H9 (cell line): Measurements from ENCODE around the gene GRHPR. TPM values are rescaled to one million over a fixed set of nuclear protein-coding genes. Genes with fewer than 3 reads are reported as not detected.
A peak's percentile ranks its signal among the peaks of the same experiment; 100 is the strongest.

Experiments used
- DNase-seq: peaks from one replicate; pipeline ENCODE4 v3.0.0-alpha.2; 2017
- H2AFZ ChIP-seq: one replicate; pipeline ENCODE4 v1.6.1; 2013; ENCODE audit warnings: mild to moderate bottlenecking, low read length, control low read depth, moderate library complexity
- H2AK5ac ChIP-seq: 2 replicates; pipeline ENCODE4 v1.6.1; 2013; ENCODE audit warnings: low read length, control low read depth, mixed read lengths; ENCODE audit not compliant: insufficient read length
- H2BK120ac ChIP-seq: one replicate; pipeline ENCODE4 v1.6.1; 2013; ENCODE audit warnings: low read depth, mild to moderate bottlenecking, low read length, control low read depth, inconsistent platforms; ENCODE audit not compliant: poor library complexity, severe bottlenecking
- H2BK12ac ChIP-seq: 2 replicates; pipeline ENCODE4 v1.6.1; 2013; ENCODE audit warnings: low read length, control low read depth, mixed read lengths, low read depth; ENCODE audit not compliant: insufficient read length
- H2BK15ac ChIP-seq: 2 replicates; pipeline ENCODE4 v1.6.1; 2013; ENCODE audit warnings: low read depth, low read length, control low read depth
- H2BK20ac ChIP-seq: one replicate; pipeline ENCODE4 v1.6.1; 2013; ENCODE audit warnings: low read depth, mild to moderate bottlenecking, low read length, control low read depth, inconsistent platforms; ENCODE audit not compliant: poor library complexity, severe bottlenecking
- H2BK5ac ChIP-seq: 2 replicates; pipeline ENCODE4 v1.6.1; 2013; ENCODE audit warnings: low read length, control low read depth, mixed read lengths; ENCODE audit not compliant: insufficient read length
- H3K14ac ChIP-seq: 2 replicates; pipeline ENCODE4 v1.6.1; 2013; ENCODE audit warnings: low read length, control low read depth; ENCODE audit not compliant: insufficient read depth
- H3K18ac ChIP-seq: 2 replicates; pipeline ENCODE4 v1.6.1; 2013; ENCODE audit warnings: low read depth, mild to moderate bottlenecking, mixed read lengths, low read length, control low read depth; ENCODE audit not compliant: insufficient read length
- H3K23ac ChIP-seq: 2 replicates; pipeline ENCODE4 v1.6.1; 2013; ENCODE audit warnings: low read length, control low read depth, mixed read lengths, low read depth; ENCODE audit not compliant: insufficient read length
- H3K23me2 ChIP-seq: 2 replicates; pipeline ENCODE4 v1.6.1; 2013; ENCODE audit warnings: low read depth, mild to moderate bottlenecking, mixed read lengths, low read length, control low read depth; ENCODE audit not compliant: insufficient read length, poor library complexity, severe bottlenecking
- H3K27ac ChIP-seq: 2 replicates; pipeline ENCODE4 v1.5.1; 2013; ENCODE audit warnings: low read length, control low read depth, mixed read lengths, low read depth; ENCODE audit not compliant: insufficient read length
- H3K27me3 ChIP-seq: 2 replicates; pipeline ENCODE4 v1.6.1; 2013; ENCODE audit warnings: low read length, control low read depth, inconsistent platforms; ENCODE audit not compliant: insufficient read depth
- H3K4ac ChIP-seq: 2 replicates; pipeline ENCODE4 v1.6.1; 2013; ENCODE audit warnings: low read depth, mild to moderate bottlenecking, control low read depth, inconsistent platforms, low read length, moderate library complexity
- H3K4me1 ChIP-seq: 2 replicates; pipeline ENCODE4 v1.6.1; 2013; ENCODE audit warnings: low read length, control low read depth, inconsistent platforms; ENCODE audit not compliant: insufficient read depth
- H3K4me2 ChIP-seq: 2 replicates; pipeline ENCODE4 v1.6.1; 2013; ENCODE audit warnings: low read length, control low read depth, mixed read lengths; ENCODE audit not compliant: insufficient read length, insufficient read depth
- H3K56ac ChIP-seq: 2 replicates; pipeline ENCODE4 v1.6.1; 2013; ENCODE audit warnings: low read depth, mild to moderate bottlenecking, mixed read lengths, low read length, control low read depth; ENCODE audit not compliant: insufficient read length
- H3K79me1 ChIP-seq: 2 replicates; pipeline ENCODE4 v1.6.1; 2013; ENCODE audit warnings: low read depth, mild to moderate bottlenecking, moderate library complexity, low read length, control low read depth, inconsistent platforms; ENCODE audit not compliant: insufficient read depth, poor library complexity, severe bottlenecking
- H3K79me2 ChIP-seq: 2 replicates; pipeline ENCODE4 v1.6.1; 2013; ENCODE audit warnings: low read length, control low read depth, inconsistent platforms; ENCODE audit not compliant: insufficient read depth
- H3K9ac ChIP-seq: 2 replicates; pipeline ENCODE4 v1.6.1; 2013; ENCODE audit warnings: low read length, control low read depth, mixed read lengths; ENCODE audit not compliant: insufficient read length; ENCODE audit errors: extremely low read depth
- H3K9me3 ChIP-seq: one replicate; pipeline ENCODE4 v1.6.1; 2013; ENCODE audit warnings: low read depth, low read length, inconsistent platforms; ENCODE audit not compliant: control insufficient read depth
- H3T11ph ChIP-seq: one replicate; pipeline ENCODE4 v1.6.1; 2013; ENCODE audit warnings: mild to moderate bottlenecking, low read length, control low read depth, inconsistent platforms
- H4K20me1 ChIP-seq: one replicate; pipeline ENCODE4 v1.6.1; 2013; ENCODE audit not compliant: control insufficient read depth, insufficient read length, insufficient read depth
- H4K5ac ChIP-seq: 2 replicates; pipeline ENCODE4 v1.6.1; 2013; ENCODE audit warnings: low read depth, mild to moderate bottlenecking, mixed read lengths, low read length, control low read depth; ENCODE audit not compliant: insufficient read length
- H4K8ac ChIP-seq: replicated peaks from 2 replicates; pipeline ENCODE4 v1.6.1; 2013; ENCODE audit warnings: low read length, control low read depth, mixed read lengths, low read depth; ENCODE audit not compliant: insufficient read length
- H4K91ac ChIP-seq: 2 replicates; pipeline ENCODE4 v1.6.1; 2013; ENCODE audit warnings: low read depth, mild to moderate bottlenecking, moderate library complexity, mixed read lengths, low read length, control low read depth; ENCODE audit not compliant: insufficient read length
- H3K27ac Mint-ChIP-seq, 3 experiments: 2 replicates in 2 of 3; 3 replicates in 1 of 3; pipeline ENCODE4 v1.8.0; 2020 to 2021; ENCODE audit warnings: mixed read lengths in 3 of 3, mild to moderate bottlenecking in 1 of 3, moderate library complexity in 1 of 3
- H3K27me3 Mint-ChIP-seq: 2 replicates; pipeline ENCODE4 v1.8.0; 2021; ENCODE audit warnings: low read depth, mild to moderate bottlenecking, moderate library complexity, mixed read lengths
- H3K36me3 Mint-ChIP-seq, 3 experiments: 2 replicates in 2 of 3; 3 replicates in 1 of 3; pipeline ENCODE4 v1.8.0; 2020 to 2021; ENCODE audit warnings: low read depth in 3 of 3, mixed read lengths in 3 of 3; ENCODE audit not compliant: insufficient read depth in 1 of 3
- H3K4me1 Mint-ChIP-seq, 2 experiments: 2 replicates each; pipeline ENCODE4 v1.8.0; 2020; ENCODE audit warnings: mixed read lengths in 2 of 2
- H3K4me3 Mint-ChIP-seq, 2 experiments: 2 replicates in 1 of 2; 3 replicates in 1 of 2; pipeline ENCODE4 v1.8.0; 2020 to 2021; ENCODE audit warnings: mild to moderate bottlenecking in 2 of 2, mixed read lengths in 2 of 2, moderate library complexity in 1 of 2
- H3K9me3 Mint-ChIP-seq, 2 experiments: 2 replicates in 1 of 2; 3 replicates in 1 of 2; pipeline ENCODE4 v1.8.0; 2020; ENCODE audit warnings: mild to moderate bottlenecking in 2 of 2, mixed read lengths in 2 of 2, moderate library complexity in 1 of 2
- CTCF ChIP-seq: fragments of 200-600 bp; sonication (generic); conservative IDR thresholded peaks from 3 replicates; pipeline ENCODE4 v1.8.0; 2021; ENCODE audit warnings: antibody characterized with exemption, mild to moderate bottlenecking
- WGBS: extraction: QIAGEN DNeasy Blood & Tissue Kit; methylation state at CpG from one replicate; pipeline ENCODE4 v1.1.7; 2013; ENCODE audit warnings: missing lambda C conversion rate, low lambda C conversion rate, mixed read lengths; ENCODE audit not compliant: insufficient read length; ENCODE audit errors: extremely low coverage; 5-methylcytosine and 5-hydroxymethylcytosine counted together
- total RNA-seq: library from RNA; stranded (reverse); gene quantifications from 2 replicates; pipeline ENCODE4 v1.2.1, GENCODE V29; 2021

GRHPR gene
- total RNA-seq, 1 experiment from 2014 or later, result 97.9 TPM

DNA sequence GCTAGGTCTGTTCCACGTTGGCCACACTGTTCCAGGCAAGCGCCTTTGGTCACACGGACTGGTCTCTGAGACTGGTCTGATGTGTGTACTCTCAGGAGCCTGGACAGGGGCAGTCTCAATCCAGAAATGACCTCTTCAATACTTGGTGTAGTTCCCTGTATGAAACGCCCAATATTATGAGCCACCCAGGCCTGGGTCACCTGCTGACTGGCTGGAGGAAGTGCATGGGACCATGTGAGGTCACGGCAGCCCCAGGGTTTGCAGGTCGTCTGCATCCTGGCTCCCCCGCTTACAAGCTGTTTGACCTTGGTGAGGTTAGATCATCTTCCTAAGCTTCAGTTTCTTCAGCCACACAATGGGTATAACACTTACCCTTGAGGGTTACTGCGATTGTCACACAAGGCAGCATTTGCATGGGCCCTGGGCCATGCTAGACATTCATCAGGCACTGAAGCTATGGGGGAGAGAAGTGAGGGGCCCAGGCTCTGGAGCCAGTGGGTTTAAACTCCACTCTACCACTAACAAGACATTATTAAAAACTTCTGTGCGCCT is 5.2 kb upstream of the GRHPR start:
- no peak overlapping the region for H3K4me3 Mint-ChIP-seq
- H3K18ac ChIP-seq, result no peak overlapping the region
- no peak overlapping the region for H3K4me2 ChIP-seq
- TF ChIP-seq CTCF, result no peak
- H3K27ac ChIP-seq, result no peak overlapping the region
- no peaks in the 10 kb centered on the region for H3K36me3 Mint-ChIP-seq
- H3K4ac ChIP-seq, result no peak overlapping the region
- H3K79me2 ChIP-seq, result no peaks in the 10 kb centered on the region
- peaks cover 4% of the 10 kb centered on the region for H3K23me2 ChIP-seq
- H3T11ph ChIP-seq, result no peak overlapping the region
- H3K9ac ChIP-seq, result no peak overlapping the region
- no peaks in the 10 kb centered on the region for H3K27me3 ChIP-seq
- no peak overlapping the region for H4K5ac ChIP-seq
- H4K20me1 ChIP-seq, result no peaks in the 10 kb centered on the region
- H2AFZ ChIP-seq, result no peak overlapping the region
- no peaks in the 10 kb centered on the region for H3K9me3 ChIP-seq
- no peak overlapping the region; a peak in 1 of 7 replicates for H3K27ac Mint-ChIP-seq
- H4K91ac ChIP-seq, result no peak overlapping the region
- H3K56ac ChIP-seq, result no peak overlapping the region
- H2BK15ac ChIP-seq, result no peak overlapping the region
- DNase-seq, result peak; percentile 24
- H2BK20ac ChIP-seq, result no peak overlapping the region
- no peaks in the 10 kb centered on the region; the same call in 1 of the 2 replicates for H3K27me3 Mint-ChIP-seq
- no peak overlapping the region for H2AK5ac ChIP-seq
- no peaks in the 10 kb centered on the region for H3K79me1 ChIP-seq
- H2BK12ac ChIP-seq, result no peak overlapping the region
- peaks cover 33 to 41% of the 10 kb centered on the region in 2 experiments for H3K4me1 Mint-ChIP-seq
- H3K4me1 ChIP-seq, result peaks cover 2% of the 10 kb centered on the region; the same call in 1 of the 2 replicates
- no peak overlapping the region for H4K8ac ChIP-seq
- no peak overlapping the region for H3K23ac ChIP-seq
- H3K14ac ChIP-seq, result no peak overlapping the region
- no peak overlapping the region for H2BK5ac ChIP-seq
- H3K9me3 Mint-ChIP-seq, result no peaks in the 10 kb centered on the region; a peak in 1 of 5 replicates
- WGBS, result no CpG with 5 or more reads among the region's 9 CpGs
- no peak overlapping the region for H2BK120ac ChIP-seq
